ENCODE results near the gene ID2. TPM values are rescaled to one million over a fixed set of nuclear protein-coding genes. Genes with fewer than 3 reads are reported as not detected.

Gene ID2
- total RNA-seq, 1 experiment from 2014 or later: 48.6 TPM

GRCh38 chr2:8649718-8650117, 32.1 kb upstream of the ID2 start:
- Histone ChIP-seq H3K79me1 (ENCODE audit: insufficient read depth, low read depth, low read length, poor library complexity, severe bottlenecking) (no peaks in the 10 kb centered on the region), H3K27ac (ENCODE audit: insufficient read length, low read depth, low read length) (no peak overlapping the region), H3K14ac (ENCODE audit: insufficient read depth, low read length) (no peak overlapping the region), H3K27me3 (ENCODE audit: insufficient read depth, low read length) (no peaks in the 10 kb centered on the region), H2AK5ac (ENCODE audit: insufficient read length, low read length) (no peak overlapping the region), H2BK12ac (ENCODE audit: insufficient read length, low read depth, low read length) (no peak overlapping the region), H2BK20ac (ENCODE audit: low read depth, low read length, poor library complexity, severe bottlenecking) (no peak overlapping the region), H3K79me2 (ENCODE audit: insufficient read depth, low read length) (no peaks in the 10 kb centered on the region), H3K9ac (ENCODE audit: extremely low read depth, insufficient read length, low read length) (no peak overlapping the region), H3K23me2 (ENCODE audit: insufficient read length, low read depth, low read length, poor library complexity, severe bottlenecking) (no peaks in the 10 kb centered on the region), H2BK120ac (ENCODE audit: low read depth, low read length, poor library complexity, severe bottlenecking) (no peak overlapping the region), H3K56ac (ENCODE audit: insufficient read length, low read depth, low read length) (no peak overlapping the region), H3K4me1 (ENCODE audit: insufficient read depth, low read length) (no peaks in the 10 kb centered on the region), H4K5ac (ENCODE audit: insufficient read length, low read depth, low read length) (no peak overlapping the region), H3K4ac (ENCODE audit: low read depth, low read length) (no peak overlapping the region), H3K18ac (ENCODE audit: insufficient read length, low read depth, low read length) (no peak overlapping the region), H3K9me3 (ENCODE audit: control insufficient read depth, low read depth, low read length) (no peaks in the 10 kb centered on the region), H3K23ac (ENCODE audit: insufficient read length, low read depth, low read length) (no peak overlapping the region), H4K8ac (replicated peaks; ENCODE audit: insufficient read length, low read depth, low read length) (no peak overlapping the region), H2BK15ac (ENCODE audit: low read depth, low read length) (no peak overlapping the region), H3K4me2 (ENCODE audit: insufficient read depth, insufficient read length, low read length) (no peak overlapping the region), H2AFZ (ENCODE audit: low read length) (no peak overlapping the region), H3T11ph (ENCODE audit: low read length) (no peak overlapping the region), H4K91ac (ENCODE audit: insufficient read length, low read depth, low read length) (no peak overlapping the region), H2BK5ac (ENCODE audit: insufficient read length, low read length) (no peak overlapping the region), H4K20me1 (ENCODE audit: control insufficient read depth, insufficient read depth, insufficient read length) (no peaks in the 10 kb centered on the region)
- Mint-ChIP-seq H3K27ac (no peak overlapping the region), H3K9me3 (peaks cover 3 to 11% of the 10 kb centered on the region in 2 experiments; a peak in 4 of 5 replicates), H3K27me3 (ENCODE audit: low read depth) (no peaks in the 10 kb centered on the region; the same call in none of the 2 replicates), H3K36me3 (ENCODE audit: insufficient read depth in 1 of 3, low read depth in 3 of 3) (peaks cover 0 to 8% (median 0%) of the 10 kb centered on the region in 3 experiments; a peak in 4 of 7 replicates), H3K4me1 (0 out of 4 replicates have a peak, but pooled peaks cover 0 to 2% of the 10 kb centered on the region in 2 experiments), H3K4me3 (no peak overlapping the region)
- DNase-seq: no peak
- 95% methylated on average over 2 of the region's 6 CpGs for WGBS (ENCODE audit: extremely low coverage, insufficient read length, low lambda C conversion rate)
- no peak for TF ChIP-seq CTCF (conservative IDR thresholded peaks at IDR 0.05)
